H1 (cell line): ENCODE results near the gene CPA1.

Experiments
- EP300 ChIP-seq, 2 experiments: IDR thresholded peaks; 1 replicate in 1 of 2; 2 replicates in 1 of 2; pipeline ENCODE4 v1.6.1; 2011 to 2012; ENCODE audit warnings: low read depth in 2 of 2, low read length in 2 of 2, mild to moderate bottlenecking in 2 of 2, borderline replicate concordance in 1 of 2, inconsistent platforms in 1 of 2, moderate library complexity in 1 of 2
- GABPA ChIP-seq: IDR thresholded peaks from 2 replicates; pipeline ENCODE4 v1.6.1; 2011; ENCODE audit warnings: mild to moderate bottlenecking, low read length, moderate library complexity, borderline replicate concordance; ENCODE audit not compliant: insufficient read depth
- KDM1A ChIP-seq: fragments of 200-600, 300-600 bp; sonication (generic); IDR thresholded peaks from 2 replicates; pipeline ENCODE4 v1.7.1; 2016; ENCODE audit warnings: mild to moderate bottlenecking, low read length, borderline replicate concordance
- POLR2A ChIP-seq, 2 experiments: IDR thresholded peaks; 1 replicate in 1 of 2; 2 replicates in 1 of 2; pipeline ENCODE4 v1.6.1; 2011; ENCODE audit warnings: low read depth in 2 of 2, low read length in 2 of 2, mild to moderate bottlenecking in 2 of 2; ENCODE audit errors: control extremely low read depth in 1 of 2
- POLR2AphosphoS5 ChIP-seq: IDR thresholded peaks from 2 replicates; pipeline ENCODE4 v1.6.1; 2011; ENCODE audit warnings: low read depth, low read length
- POU5F1 ChIP-seq: IDR thresholded peaks from 2 replicates; pipeline ENCODE4 v1.6.1; 2011; ENCODE audit warnings: low read depth, mild to moderate bottlenecking, low read length, moderate library complexity
- RAD21 ChIP-seq, 2 experiments: IDR thresholded peaks in 1 of 2; conservative IDR thresholded peaks in 1 of 2; 2 replicates each; pipeline ENCODE4 v1.6.1; 2011; ENCODE audit warnings: low read depth in 2 of 2, low read length in 2 of 2, improper control_type of control experiment in 1 of 2, inconsistent platforms in 1 of 2, mild to moderate bottlenecking in 1 of 2, moderate library complexity in 1 of 2
- SRF ChIP-seq: IDR thresholded peaks from 2 replicates; pipeline ENCODE4 v1.6.1; 2011; ENCODE audit warnings: mild to moderate bottlenecking, low read depth, low read length, moderate library complexity
- TEAD4 ChIP-seq: IDR thresholded peaks from 2 replicates; pipeline ENCODE4 v1.6.1; 2012; ENCODE audit warnings: low read depth, low read length, inconsistent platforms, mixed read lengths
- ZNF274 ChIP-seq: IDR thresholded peaks from 2 replicates; pipeline ENCODE4 v1.7.0; 2012; ENCODE audit warnings: low read length, borderline replicate concordance; ENCODE audit errors: extremely low read depth
- TF ChIP-seq, protein P1 (sequence below): IDR thresholded peaks from 2 replicates; pipeline ENCODE4 v1.6.1; 2011; ENCODE audit warnings: low read depth, mild to moderate bottlenecking, low read length; ENCODE audit not compliant: insufficient read depth
- TF ChIP-seq, protein P2 (sequence below), 3 experiments: IDR thresholded peaks; 1 replicate in 2 of 3; 2 replicates in 1 of 3; pipeline versions ENCODE4 v1.5.1 to v1.6.1; 2011; ENCODE audit warnings: low read length in 3 of 3, mild to moderate bottlenecking in 3 of 3, inconsistent platforms in 2 of 3, low read depth in 1 of 3, moderate library complexity in 1 of 3; ENCODE audit not compliant: insufficient read depth in 1 of 3; ENCODE audit errors: control extremely low read depth in 1 of 3

DNA sequence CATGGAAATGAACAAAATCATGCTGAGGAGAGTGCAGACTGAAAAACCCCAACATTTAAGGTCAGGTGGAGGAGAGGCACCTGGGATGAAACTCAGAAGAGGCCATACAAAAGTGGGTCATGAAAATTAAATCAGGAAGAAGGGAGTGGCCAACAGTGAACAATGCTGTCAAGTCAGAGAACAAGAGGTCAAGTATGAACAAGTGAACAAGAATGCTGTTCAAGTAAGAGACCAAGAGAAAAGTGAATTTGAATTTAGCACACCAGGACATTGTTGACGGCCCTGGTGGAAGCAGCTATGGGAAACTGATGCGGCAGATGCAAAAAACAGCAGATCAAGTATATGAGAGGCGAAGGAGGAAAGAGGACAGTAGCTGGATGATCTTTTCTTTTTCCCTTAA, 52.6 kb downstream of the CPA1 start:
- no peak for TF ChIP-seq TEAD4
- no peak for TF ChIP-seq POLR2A (IDR thresholded peaks at IDR 0.05; ENCODE audit: control extremely low read depth in 1 of 2, low read depth in 2 of 2, low read length in 2 of 2)
- TF ChIP-seq SRF, result no peak
- TF ChIP-seq, protein P1, sequence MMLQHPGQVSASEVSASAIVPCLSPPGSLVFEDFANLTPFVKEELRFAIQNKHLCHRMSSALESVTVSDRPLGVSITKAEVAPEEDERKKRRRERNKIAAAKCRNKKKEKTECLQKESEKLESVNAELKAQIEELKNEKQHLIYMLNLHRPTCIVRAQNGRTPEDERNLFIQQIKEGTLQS, result no peak
- TF ChIP-seq EP300 (IDR thresholded peaks at IDR 0.05; ENCODE audit: borderline replicate concordance in 1 of 2, low read depth in 2 of 2, low read length in 2 of 2), result no peak
- no peak for TF ChIP-seq RAD21 (IDR thresholded peaks at IDR 0.05 in 1 of 2, conservative IDR thresholded peaks at IDR 0.05 in 1 of 2; ENCODE audit: low read depth in 2 of 2, low read length in 2 of 2)
- TF ChIP-seq, protein P2, sequence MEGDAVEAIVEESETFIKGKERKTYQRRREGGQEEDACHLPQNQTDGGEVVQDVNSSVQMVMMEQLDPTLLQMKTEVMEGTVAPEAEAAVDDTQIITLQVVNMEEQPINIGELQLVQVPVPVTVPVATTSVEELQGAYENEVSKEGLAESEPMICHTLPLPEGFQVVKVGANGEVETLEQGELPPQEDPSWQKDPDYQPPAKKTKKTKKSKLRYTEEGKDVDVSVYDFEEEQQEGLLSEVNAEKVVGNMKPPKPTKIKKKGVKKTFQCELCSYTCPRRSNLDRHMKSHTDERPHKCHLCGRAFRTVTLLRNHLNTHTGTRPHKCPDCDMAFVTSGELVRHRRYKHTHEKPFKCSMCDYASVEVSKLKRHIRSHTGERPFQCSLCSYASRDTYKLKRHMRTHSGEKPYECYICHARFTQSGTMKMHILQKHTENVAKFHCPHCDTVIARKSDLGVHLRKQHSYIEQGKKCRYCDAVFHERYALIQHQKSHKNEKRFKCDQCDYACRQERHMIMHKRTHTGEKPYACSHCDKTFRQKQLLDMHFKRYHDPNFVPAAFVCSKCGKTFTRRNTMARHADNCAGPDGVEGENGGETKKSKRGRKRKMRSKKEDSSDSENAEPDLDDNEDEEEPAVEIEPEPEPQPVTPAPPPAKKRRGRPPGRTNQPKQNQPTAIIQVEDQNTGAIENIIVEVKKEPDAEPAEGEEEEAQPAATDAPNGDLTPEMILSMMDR (IDR thresholded peaks at IDR 0.05; ENCODE audit: control extremely low read depth in 1 of 3, insufficient read depth in 1 of 3, low read depth in 1 of 3, low read length in 3 of 3), result no peak
- TF ChIP-seq GABPA, result no peak
- no peak for TF ChIP-seq POU5F1
- TF ChIP-seq POLR2AphosphoS5, result no peak
- TF ChIP-seq ZNF274, result no peak
- TF ChIP-seq KDM1A, result no peak
